NCI-H2227 (cell line): ENCODE data around the gene TBC1D9B.

Experiments
- DNase-seq: peaks from one replicate; lab custom pipeline; 2025; ENCODE audit not compliant: unreplicated experiment; lab: John Stamatoyannopoulos, UW

TBC1D9B gene

GRCh38 chr5:179822059-179822432 lies 85.7 kb downstream of the TBC1D9B start:
- DNase-seq: no peak

DNA sequence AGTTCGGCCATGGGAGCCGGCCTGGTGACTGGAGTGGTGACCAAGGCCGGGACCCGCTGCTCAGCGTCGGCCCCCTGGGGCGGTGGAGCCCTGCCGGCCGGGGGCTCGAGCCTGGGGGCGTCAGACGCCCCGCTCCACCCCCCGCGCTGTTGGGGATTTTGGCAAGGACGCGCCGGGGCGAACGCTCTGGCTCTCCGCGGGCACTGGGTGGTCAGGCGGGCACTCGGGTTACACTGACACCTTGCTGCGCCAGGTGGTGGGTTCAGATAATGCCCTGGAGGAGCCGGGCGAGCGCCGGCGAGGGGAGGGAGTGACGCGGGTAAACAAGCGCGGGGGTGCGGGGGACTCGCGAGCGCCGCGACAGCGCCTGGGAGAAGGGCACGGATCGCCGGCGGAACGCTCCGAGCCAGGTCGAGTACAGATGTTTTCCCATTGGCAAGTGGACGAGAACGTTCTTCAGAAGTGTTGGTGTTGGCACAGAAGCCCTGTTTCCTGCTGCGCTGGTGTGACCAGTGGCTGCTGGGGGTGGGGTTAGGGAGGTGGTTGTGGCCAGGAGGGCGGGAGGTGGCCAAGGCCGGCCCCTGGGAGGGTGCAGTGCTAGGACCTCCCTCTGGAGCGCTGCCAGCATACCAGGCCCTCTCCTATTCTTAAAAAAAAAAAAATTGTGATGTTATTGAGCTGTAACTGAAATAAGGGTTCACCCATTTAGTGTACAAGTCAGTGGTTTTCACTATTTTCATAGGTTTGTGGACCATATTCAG lies 86.2 kb downstream of the TBC1D9B start:
- peak; percentile 79 for DNase-seq

- DNase-seq: peak; percentile 84
Measured at GRCh38 chr5:179820483-179821297, 87.0 kb downstream of the TBC1D9B start, which contains the start of gene SQSTM1. SQSTM1 (plus strand) TSS chr5:179820905; CDS start chr5:179820937, 32 bp downstream.

- DNase-seq: no peak
Measured at GRCh38 chr5:179820127-179820482, 87.6 kb downstream of the TBC1D9B start.

- peak; percentile 30 for DNase-seq
Measured at GRCh38 chr5:179819296-179820126, 88.2 kb downstream of the TBC1D9B start.

DNA sequence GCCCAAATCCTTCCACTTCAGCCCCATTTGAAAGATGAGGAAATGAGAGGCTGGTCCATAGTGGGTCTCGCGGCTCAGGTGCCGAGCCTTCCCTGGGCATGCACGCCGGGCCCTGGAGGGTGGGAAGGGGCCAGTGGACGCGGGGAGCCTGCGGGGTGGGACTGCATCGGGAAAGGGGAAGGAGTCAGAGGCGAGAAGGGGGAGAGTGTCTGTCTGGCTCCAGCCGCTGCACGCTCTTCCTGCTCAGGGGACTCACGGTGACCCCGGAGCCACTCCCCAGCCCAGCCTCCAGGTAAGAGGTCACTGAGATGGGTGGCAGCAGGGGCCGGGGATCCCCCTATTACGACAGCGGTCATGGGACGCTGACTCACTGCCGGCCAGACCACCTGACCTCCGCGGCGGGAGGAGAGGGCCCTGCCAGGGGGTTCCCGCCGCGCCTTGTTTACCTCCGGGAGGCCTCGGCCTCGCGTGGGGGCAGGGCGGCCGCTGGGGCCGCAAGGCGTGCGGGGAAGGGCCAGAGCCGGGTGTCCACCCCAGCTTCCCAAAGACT lies 88.9 kb downstream of the TBC1D9B start:
- peak; percentile 68 for DNase-seq

DNA sequence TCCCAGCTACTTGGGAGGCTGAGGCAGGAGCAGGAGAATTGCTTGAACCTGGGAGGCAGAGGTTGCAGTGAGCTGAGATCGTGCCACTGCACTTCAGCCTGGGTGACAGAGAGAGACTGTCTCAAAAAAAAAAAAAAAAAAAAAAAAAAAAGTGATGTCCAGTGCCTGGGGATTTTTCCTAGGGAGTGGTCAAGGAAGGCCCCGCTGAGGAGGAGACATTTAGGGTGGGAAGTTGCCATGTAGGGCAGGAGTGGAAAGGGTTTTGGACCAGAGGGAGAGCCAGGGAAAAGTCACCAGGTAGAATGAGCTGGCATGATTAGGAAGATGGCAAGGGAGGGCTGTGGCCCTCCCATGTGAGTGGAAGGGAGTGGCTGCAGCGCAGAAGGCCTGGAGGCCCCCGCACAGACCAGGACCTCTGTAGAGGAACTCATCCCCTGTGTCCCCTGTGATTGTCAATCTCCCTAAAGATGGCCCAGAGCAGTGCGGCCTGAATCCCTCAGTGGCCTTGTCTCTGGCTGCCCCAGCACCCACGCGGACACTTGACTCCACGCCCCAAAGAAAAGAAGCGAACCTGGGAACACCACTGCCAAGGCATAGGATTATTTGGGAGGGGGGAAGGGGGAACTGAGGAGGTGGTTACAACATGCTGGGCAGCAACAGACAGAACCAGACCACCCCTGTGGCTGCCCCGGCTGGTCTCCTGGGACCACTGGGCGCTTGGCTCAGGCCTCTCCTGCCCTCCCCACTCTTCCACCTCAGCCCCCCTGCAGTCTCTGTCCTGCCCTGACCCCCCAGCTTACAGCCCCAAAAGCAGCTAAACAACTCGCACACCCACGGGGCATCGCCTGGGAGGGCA lies 89.6 kb downstream of the TBC1D9B start:
- DNase-seq: no peak

DNA sequence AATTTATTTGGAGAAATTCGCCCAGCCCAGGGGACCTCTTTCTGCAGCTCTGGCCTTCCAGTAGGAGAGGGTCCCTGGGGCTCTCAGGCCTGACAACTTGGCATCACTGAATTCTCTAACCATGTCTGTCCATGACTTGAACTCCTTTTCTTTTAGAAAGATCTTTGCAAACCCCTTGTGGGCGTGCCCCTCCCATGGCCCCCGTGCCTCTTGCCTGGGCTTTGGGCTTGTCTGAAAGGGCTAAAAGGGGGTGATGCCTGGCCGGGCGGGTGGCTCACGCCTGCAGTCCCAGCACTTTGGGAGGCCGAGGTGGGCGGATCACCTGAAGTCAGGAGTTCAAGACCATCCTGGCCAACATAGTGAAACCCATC lies 90.2 kb downstream of the TBC1D9B start:
- no peak for DNase-seq

- no peak for DNase-seq
Measured at GRCh38 chr5:179816796-179817469, 90.8 kb downstream of the TBC1D9B start.

DNA sequence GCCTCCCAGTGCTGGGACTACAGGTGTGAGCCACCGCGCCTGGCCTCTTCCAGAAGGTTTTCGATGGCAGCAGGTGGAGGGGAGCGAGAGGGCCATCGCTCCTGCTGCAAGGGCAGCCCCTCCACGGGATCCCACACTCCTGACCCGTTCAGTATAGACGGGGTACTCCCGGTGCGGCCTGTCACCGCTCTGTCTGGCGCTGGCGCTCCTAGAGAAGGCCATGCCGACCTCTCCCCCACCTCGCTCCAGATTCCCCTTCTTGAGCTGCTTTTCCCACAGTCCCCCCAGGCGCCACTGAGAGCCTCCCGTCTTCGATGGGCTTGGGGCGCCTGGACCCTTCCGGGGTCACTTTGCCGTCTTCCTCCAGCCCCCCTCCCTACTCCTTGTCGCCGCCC lies 91.3 kb downstream of the TBC1D9B start:
- DNase-seq: no peak

DNA sequence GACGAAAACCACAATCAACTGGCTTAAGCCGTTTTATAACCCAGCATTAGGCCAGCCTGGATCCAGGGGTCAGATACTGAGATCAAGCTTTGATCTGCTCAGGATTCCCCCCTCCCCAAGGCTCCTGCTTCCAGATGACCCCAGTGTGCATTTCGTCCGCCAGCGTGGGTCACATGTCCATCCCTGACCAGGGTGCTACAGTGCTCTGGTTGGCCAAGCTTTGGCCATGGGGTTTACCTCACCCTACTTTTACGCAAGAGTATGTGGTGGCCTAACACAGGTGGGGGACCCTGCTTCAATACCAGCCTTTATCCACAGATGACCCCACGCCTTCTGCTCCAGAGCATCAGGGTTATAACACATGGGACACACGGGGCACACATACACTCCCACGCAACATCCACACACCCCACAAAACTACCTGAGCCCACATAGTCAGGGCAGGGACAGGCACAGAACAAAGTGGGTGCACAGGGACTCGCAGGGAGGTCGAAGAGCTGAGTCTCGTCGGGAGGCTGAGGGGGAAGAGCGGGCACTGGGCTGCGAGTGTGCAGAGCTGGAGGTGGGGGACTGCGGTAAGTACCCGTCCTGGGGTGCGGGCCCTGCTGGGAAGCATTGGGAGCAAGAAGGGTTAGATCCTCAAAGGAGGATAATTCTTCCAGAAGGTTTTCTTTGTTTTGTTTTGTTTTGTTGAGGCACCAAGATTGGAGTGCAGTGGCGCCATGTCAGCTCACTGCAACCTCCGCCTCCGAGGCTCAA lies 92.0 kb downstream of the TBC1D9B start:
- no peak for DNase-seq

- DNase-seq: no peak
Measured at GRCh38 chr5:179814090-179814489, 93.6 kb downstream of the TBC1D9B start.

GRCh38 chr5:179812997-179813607 lies 94.6 kb downstream of the TBC1D9B start:
- DNase-seq: no peak

- no peak for DNase-seq
Measured at GRCh38 chr5:179812135-179812825, 95.4 kb downstream of the TBC1D9B start.
